Measurements from ENCODE around the gene CNPY4.

The CNPY4 gene

DNA sequence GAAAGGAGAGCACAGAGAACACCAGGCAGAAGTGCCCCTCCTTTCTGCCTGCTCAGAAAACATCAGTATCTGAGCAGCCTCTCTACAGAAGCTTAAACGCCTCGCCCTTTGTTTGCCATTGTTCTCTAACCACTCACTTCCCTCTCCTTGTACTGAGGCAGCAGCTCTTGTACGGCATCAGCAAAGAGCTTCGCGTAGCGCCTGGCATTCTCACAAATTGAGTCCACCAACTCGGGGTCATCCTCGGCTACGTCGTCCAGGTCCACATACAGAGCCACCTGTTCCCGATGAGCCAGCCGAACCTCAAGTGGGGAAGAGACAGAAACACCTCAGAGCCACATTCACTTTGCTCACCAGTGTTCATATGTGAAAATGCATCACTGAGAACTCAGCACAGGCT, 20.0 kb upstream of the CNPY4 start:
- TF ChIP-seq POLR2AphosphoS5 (IDR thresholded peaks at IDR 0.05; ENCODE audit: low read depth) (no peak), SPI1 (IDR thresholded peaks at IDR 0.05; ENCODE audit: borderline replicate concordance, low read depth) (no peak), GABPA (IDR thresholded peaks at IDR 0.05; ENCODE audit: low read depth) (no peak)
- TF ChIP-seq, protein P1, sequence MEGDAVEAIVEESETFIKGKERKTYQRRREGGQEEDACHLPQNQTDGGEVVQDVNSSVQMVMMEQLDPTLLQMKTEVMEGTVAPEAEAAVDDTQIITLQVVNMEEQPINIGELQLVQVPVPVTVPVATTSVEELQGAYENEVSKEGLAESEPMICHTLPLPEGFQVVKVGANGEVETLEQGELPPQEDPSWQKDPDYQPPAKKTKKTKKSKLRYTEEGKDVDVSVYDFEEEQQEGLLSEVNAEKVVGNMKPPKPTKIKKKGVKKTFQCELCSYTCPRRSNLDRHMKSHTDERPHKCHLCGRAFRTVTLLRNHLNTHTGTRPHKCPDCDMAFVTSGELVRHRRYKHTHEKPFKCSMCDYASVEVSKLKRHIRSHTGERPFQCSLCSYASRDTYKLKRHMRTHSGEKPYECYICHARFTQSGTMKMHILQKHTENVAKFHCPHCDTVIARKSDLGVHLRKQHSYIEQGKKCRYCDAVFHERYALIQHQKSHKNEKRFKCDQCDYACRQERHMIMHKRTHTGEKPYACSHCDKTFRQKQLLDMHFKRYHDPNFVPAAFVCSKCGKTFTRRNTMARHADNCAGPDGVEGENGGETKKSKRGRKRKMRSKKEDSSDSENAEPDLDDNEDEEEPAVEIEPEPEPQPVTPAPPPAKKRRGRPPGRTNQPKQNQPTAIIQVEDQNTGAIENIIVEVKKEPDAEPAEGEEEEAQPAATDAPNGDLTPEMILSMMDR (IDR thresholded peaks at IDR 0.05; ENCODE audit: insufficient read depth, low read length): no peak
- TF ChIP-seq, protein P2, sequence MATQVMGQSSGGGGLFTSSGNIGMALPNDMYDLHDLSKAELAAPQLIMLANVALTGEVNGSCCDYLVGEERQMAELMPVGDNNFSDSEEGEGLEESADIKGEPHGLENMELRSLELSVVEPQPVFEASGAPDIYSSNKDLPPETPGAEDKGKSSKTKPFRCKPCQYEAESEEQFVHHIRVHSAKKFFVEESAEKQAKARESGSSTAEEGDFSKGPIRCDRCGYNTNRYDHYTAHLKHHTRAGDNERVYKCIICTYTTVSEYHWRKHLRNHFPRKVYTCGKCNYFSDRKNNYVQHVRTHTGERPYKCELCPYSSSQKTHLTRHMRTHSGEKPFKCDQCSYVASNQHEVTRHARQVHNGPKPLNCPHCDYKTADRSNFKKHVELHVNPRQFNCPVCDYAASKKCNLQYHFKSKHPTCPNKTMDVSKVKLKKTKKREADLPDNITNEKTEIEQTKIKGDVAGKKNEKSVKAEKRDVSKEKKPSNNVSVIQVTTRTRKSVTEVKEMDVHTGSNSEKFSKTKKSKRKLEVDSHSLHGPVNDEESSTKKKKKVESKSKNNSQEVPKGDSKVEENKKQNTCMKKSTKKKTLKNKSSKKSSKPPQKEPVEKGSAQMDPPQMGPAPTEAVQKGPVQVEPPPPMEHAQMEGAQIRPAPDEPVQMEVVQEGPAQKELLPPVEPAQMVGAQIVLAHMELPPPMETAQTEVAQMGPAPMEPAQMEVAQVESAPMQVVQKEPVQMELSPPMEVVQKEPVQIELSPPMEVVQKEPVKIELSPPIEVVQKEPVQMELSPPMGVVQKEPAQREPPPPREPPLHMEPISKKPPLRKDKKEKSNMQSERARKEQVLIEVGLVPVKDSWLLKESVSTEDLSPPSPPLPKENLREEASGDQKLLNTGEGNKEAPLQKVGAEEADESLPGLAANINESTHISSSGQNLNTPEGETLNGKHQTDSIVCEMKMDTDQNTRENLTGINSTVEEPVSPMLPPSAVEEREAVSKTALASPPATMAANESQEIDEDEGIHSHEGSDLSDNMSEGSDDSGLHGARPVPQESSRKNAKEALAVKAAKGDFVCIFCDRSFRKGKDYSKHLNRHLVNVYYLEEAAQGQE (IDR thresholded peaks at IDR 0.05; ENCODE audit: insufficient replicate concordance, low read depth): no peak
- peak overlapping the region; percentile 97 for H3K4me3 ChIP-seq (replicated peaks; ENCODE audit: insufficient read depth, low read length)
- H3K27me3 ChIP-seq (ENCODE audit: insufficient read depth, poor library complexity, severe bottlenecking): no peaks in the 10 kb centered on the region
- no peak for DNase-seq (ENCODE audit: low read depth in 1 of 2, low spot score in 1 of 2)
- H3K27ac ChIP-seq (replicated peaks): no peak overlapping the region; the same call in 1 of the 2 replicates

DNA sequence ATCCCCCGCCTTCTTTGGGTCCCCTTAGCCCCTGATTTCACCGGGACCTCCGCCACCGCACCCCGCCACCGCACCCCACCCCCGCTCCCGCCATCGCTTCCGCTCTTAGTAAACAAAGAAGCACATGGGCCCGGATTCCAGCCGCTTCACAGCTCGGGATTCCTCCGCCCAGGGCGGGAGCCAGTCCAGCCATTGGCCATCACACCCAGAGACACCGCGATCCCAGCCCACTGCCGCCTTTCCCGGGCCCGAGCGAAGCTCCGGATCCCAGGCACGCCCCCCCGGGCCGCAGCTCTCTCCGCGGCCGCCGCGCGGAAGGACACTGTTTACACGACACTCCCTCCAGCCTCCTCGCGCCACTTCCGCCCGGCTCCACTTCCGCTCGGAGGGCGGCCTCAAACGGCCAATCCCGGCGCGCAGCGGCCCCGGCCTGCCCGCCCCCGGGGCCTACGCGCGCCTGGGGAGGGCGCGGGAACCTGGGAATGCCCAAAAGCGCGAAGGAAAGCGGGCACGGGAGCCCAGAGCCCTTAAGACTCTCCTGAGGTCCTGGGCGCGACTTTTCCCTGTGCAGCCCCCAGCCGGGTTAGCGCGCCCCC, 18.9 kb upstream of the CNPY4 start:
- Histone ChIP-seq H3K27ac (replicated peaks) (peak overlapping the region; percentile 100), H3K4me3 (replicated peaks; ENCODE audit: insufficient read depth, low read length) (peak overlapping the region; percentile 97), H3K27me3 (ENCODE audit: insufficient read depth, poor library complexity, severe bottlenecking) (no peaks in the 10 kb centered on the region)
- DNase-seq (ENCODE audit: low read depth in 1 of 2, low spot score in 1 of 2): peak; percentile 85
- peak; percentile 85 for TF ChIP-seq SPI1 (IDR thresholded peaks at IDR 0.05; ENCODE audit: borderline replicate concordance, low read depth)
- peak; percentile 91 for TF ChIP-seq GABPA (IDR thresholded peaks at IDR 0.05; ENCODE audit: low read depth)
- TF ChIP-seq POLR2AphosphoS5 (IDR thresholded peaks at IDR 0.05; ENCODE audit: low read depth): peak; percentile 44; the same call in 1 of the 2 replicates
- TF ChIP-seq, protein P2 (IDR thresholded peaks at IDR 0.05; ENCODE audit: insufficient replicate concordance, low read depth): no peak

DNA sequence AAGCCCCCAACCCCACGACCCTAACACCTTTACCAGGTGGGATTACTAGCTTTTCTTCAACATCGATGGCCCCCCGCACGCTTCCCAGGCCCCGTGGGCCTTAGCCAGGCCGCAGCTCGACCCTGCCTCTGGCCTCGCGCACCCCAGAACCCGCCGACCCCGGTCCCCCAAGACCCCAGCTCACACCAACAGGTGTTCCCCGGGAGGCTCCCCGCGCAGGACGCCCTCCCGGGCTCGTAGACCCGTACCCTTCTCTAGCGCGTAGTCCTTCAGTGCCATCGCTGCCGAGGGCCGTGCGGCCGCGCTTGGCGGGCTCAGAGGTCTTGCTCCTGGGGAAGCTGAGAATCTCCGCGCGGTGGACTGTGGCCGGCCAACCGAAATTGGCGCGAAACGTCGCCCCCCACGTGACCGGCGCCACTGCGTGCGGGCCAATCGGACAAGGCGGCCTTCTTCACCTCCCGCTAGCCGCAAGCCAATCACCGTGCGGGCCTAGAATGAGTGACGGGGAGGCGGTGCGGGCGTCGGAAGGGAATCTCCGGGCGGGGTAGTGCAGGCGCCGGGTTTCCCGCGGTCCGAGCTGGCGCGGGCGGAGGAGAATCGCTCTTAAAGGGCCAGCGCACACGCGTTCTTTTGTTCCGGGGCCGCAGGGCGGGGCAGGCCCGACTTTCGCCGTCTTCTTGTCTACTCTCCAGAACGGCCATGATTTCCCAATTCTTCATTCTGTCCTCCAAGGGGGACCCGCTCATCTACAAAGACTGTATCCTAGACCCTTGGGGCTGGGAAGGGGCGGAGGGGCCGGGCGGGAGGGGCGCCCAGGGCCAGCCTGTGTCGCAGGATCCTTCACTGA, 18.2 kb upstream of the CNPY4 start, which contains the start of the genes AP4M1 and MCM7:
TSS of gene AP4M1 (plus strand) at position 628 of the 847 bp plus-strand sequence. CDS start at position 700, 72 bp downstream.
TSS of gene MCM7 (minus strand) at position 382 of the 847 bp plus-strand sequence. CDS start at position 279, 103 bp downstream.
- peak within 1 kb of the TSS; percentile 100 for H3K27ac ChIP-seq (replicated peaks)
- H3K4me3 ChIP-seq (replicated peaks; ENCODE audit: insufficient read depth, low read length): peak within 1 kb of the TSS; percentile 97
- no peaks in the 10 kb centered on the region for H3K27me3 ChIP-seq (ENCODE audit: insufficient read depth, poor library complexity, severe bottlenecking)
- DNase-seq (ENCODE audit: low read depth in 1 of 2, low spot score in 1 of 2): peak; percentile 98 to 100
- TF ChIP-seq, protein P2 (IDR thresholded peaks at IDR 0.05; ENCODE audit: insufficient replicate concordance, low read depth): peak; percentile 49
- TF ChIP-seq POLR2AphosphoS5 (IDR thresholded peaks at IDR 0.05; ENCODE audit: low read depth) (peak; percentile 93), GABPA (IDR thresholded peaks at IDR 0.05; ENCODE audit: low read depth) (0 out of 2 replicates have a peak, but pooled peaks have one; percentile 27), SPI1 (IDR thresholded peaks at IDR 0.05; ENCODE audit: borderline replicate concordance, low read depth) (no peak)
- TF ChIP-seq, protein P1 (IDR thresholded peaks at IDR 0.05; ENCODE audit: insufficient read depth, low read length): no peak
